Esophagus muscularis mucosa (tissue), 4 donors: ENCODE measurements around the gene TFF1. TPM values are rescaled to one million over a fixed set of nuclear protein-coding genes. Genes with fewer than 3 reads are reported as not detected.

ENCODE experiments used
- DNase-seq: peaks from one replicate; pipeline ENCODE4 v3.0.0-alpha.2; 2017; ENCODE audit errors: extremely low spot score
- H3K27ac ChIP-seq, 4 donors: fragments of 200-600 bp; sonication (generic); replicated peaks in 1 of 4; 1 replicate in 3 of 4; 2 replicates in 1 of 4; pipeline ENCODE4 v1.5.1; 2016 to 2019; ENCODE audit warnings: mild to moderate bottlenecking in 1 of 4
- H3K27me3 ChIP-seq, 4 donors: fragments of 200-600 bp; sonication (generic); one replicate each; pipeline versions ENCODE4 v1.5.1 to v1.6.0; 2016 to 2019
- H3K36me3 ChIP-seq, 4 donors: fragments of 200-600 bp; sonication (generic); one replicate each; pipeline ENCODE4 v1.5.1; 2016 to 2019
- H3K4me1 ChIP-seq, 4 donors: fragments of 200-600 bp; sonication (generic); one replicate each; pipeline ENCODE4 v1.5.1; 2016 to 2019
- H3K4me3 ChIP-seq, 4 donors: fragments of 200-600 bp; sonication (generic); 1 replicate in 2 of 4; 2 replicates in 2 of 4; pipeline ENCODE4 v1.5.1; 2016 to 2019; ENCODE audit warnings: mild to moderate bottlenecking in 4 of 4, moderate library complexity in 1 of 4
- H3K9me3 ChIP-seq, 4 donors: fragments of 200-600 bp; sonication (generic); 1 replicate in 3 of 4; 2 replicates in 1 of 4; pipeline ENCODE4 v1.5.1; 2016 to 2019
- CTCF ChIP-seq, 3 experiments: fragments of 200-600 bp in 2 of 3; fragments of 450-650 bp in 1 of 3; sonication (generic) in 2 of 3; IDR thresholded peaks; one replicate each; pipeline ENCODE4 v1.5.1; 2017 to 2019; ENCODE audit warnings: antibody characterized with exemption in 3 of 3, mild to moderate bottlenecking in 2 of 3, moderate library complexity in 1 of 3
- EP300 ChIP-seq: sonication (generic); formaldehyde crosslinking; IDR thresholded peaks from one replicate; pipeline ENCODE4 v1.6.1; 2017; ENCODE audit warnings: antibody characterized with exemption
- POLR2A ChIP-seq: fragments of 450-650 bp; IDR thresholded peaks from one replicate; pipeline ENCODE4 v1.6.1; 2017; ENCODE audit warnings: antibody characterized with exemption, moderate library complexity, mild to moderate bottlenecking, low read depth
- POLR2AphosphoS5 ChIP-seq, 2 donors: sonication (generic); formaldehyde crosslinking; IDR thresholded peaks; one replicate each; pipeline ENCODE4 v1.6.1; 2017; ENCODE audit warnings: antibody characterized with exemption in 2 of 2
- WGBS: methylation state at CpG from one replicate; pipeline ENCODE4 v1.1.5; 2018; 5-methylcytosine and 5-hydroxymethylcytosine counted together
- intact Hi-C: fragments of 100-400 bp; cut with DNase I; formaldehyde crosslinking; loops from one replicate; pipeline ENCODE4 v1.15.1; 2023
- total RNA-seq, 4 donors: library from RNA; depleted of rRNA; stranded (reverse); fragments of >200 nt; gene quantifications; one replicate each; pipeline versions ENCODE4 v1.1.0 to v1.2.1, GENCODE V29; 2016

TFF1 gene
- total RNA-seq, 4 donors from 2014 or later = not detected

DNA sequence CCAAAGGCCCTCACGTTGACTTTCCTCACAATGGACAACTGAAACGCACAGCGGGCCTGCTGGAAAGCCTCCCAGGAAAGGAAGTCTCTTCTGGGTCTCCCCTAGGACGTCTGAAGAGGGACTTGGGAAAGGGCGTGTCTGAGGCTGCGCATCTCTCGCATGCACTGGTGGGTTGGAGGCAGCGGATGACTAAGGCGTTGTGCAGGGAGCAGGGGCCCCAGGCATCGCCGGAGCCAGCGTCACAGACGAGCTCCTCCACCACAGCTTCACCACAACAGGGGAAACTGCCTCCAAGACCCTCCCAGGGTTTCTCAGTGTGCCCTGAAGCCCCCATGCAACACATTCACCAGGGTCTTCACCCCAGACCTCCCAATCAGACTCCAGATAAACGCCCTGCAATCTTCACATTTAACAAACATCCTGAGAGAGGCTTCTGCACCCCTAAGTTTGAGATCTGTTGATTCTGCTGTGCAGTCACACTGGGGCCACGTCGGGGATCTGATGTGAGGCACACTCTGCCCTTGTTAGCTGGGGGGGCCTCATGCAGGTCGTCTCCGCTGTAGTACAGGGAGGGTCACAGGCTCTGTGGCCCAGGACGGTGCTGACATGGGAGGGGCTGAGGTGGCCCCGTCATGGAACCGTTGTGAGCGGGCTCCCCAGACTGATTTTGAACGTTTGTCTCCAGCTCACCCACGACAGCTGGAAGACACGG, 7.0 kb upstream of the TFF1 start:
- no peak for TF ChIP-seq EP300
- TF ChIP-seq CTCF (IDR thresholded peaks at IDR 0.05) = no peak
- TF ChIP-seq POLR2A = no peak
- TF ChIP-seq POLR2AphosphoS5 (IDR thresholded peaks at IDR 0.05) = no peak
- WGBS = 70% methylated on average over 20 of the region's 25 CpGs
- intact Hi-C loops = no loop called here
- H3K27me3 ChIP-seq = peaks cover 0 to 59% (median 0%) of the 10 kb centered on the region in 4 donors
- no peak for DNase-seq
- no peak overlapping the region for H3K27ac ChIP-seq
- H3K4me3 ChIP-seq = no peak overlapping the region
- H3K9me3 ChIP-seq = no peaks in the 10 kb centered on the region
- H3K36me3 ChIP-seq = no peaks in the 10 kb centered on the region
- no peaks in the 10 kb centered on the region for H3K4me1 ChIP-seq

GRCh38 chr21:42370894-42371654, 4.7 kb upstream of the TFF1 start:
- TF ChIP-seq POLR2A (no peak), EP300 (no peak), CTCF (IDR thresholded peaks at IDR 0.05) (no peak), POLR2AphosphoS5 (IDR thresholded peaks at IDR 0.05) (no peak)
- intact Hi-C loops = no loop called here
- 80% methylated on average over 18 of the region's 18 CpGs for WGBS

GRCh38 chr21:42369821-42370220, 3.5 kb upstream of the TFF1 start:
- 67% methylated on average over 6 of the region's 16 CpGs for WGBS
- peaks cover 0 to 55% (median 0%) of the 10 kb centered on the region in 4 donors for H3K27me3 ChIP-seq
- TF ChIP-seq POLR2A (no peak), POLR2AphosphoS5 (IDR thresholded peaks at IDR 0.05) (no peak), EP300 (no peak), CTCF (IDR thresholded peaks at IDR 0.05) (no peak)
- no peak overlapping the region for H3K4me3 ChIP-seq
- H3K27ac ChIP-seq = no peak overlapping the region
- H3K4me1 ChIP-seq = no peaks in the 10 kb centered on the region
- H3K9me3 ChIP-seq = no peaks in the 10 kb centered on the region
- intact Hi-C loops = no loop called here
- DNase-seq = no peak
- no peaks in the 10 kb centered on the region for H3K36me3 ChIP-seq

More at GRCh38 chr21:42370894-42371654, 4.7 kb upstream of the TFF1 start:
- no peaks in the 10 kb centered on the region for H3K9me3 ChIP-seq
- peaks cover 0 to 55% (median 0%) of the 10 kb centered on the region in 4 donors for H3K27me3 ChIP-seq
- no peak overlapping the region for H3K27ac ChIP-seq
- H3K4me1 ChIP-seq = no peaks in the 10 kb centered on the region
- DNase-seq = no peak
- no peaks in the 10 kb centered on the region for H3K36me3 ChIP-seq
- H3K4me3 ChIP-seq = no peak overlapping the region

DNA sequence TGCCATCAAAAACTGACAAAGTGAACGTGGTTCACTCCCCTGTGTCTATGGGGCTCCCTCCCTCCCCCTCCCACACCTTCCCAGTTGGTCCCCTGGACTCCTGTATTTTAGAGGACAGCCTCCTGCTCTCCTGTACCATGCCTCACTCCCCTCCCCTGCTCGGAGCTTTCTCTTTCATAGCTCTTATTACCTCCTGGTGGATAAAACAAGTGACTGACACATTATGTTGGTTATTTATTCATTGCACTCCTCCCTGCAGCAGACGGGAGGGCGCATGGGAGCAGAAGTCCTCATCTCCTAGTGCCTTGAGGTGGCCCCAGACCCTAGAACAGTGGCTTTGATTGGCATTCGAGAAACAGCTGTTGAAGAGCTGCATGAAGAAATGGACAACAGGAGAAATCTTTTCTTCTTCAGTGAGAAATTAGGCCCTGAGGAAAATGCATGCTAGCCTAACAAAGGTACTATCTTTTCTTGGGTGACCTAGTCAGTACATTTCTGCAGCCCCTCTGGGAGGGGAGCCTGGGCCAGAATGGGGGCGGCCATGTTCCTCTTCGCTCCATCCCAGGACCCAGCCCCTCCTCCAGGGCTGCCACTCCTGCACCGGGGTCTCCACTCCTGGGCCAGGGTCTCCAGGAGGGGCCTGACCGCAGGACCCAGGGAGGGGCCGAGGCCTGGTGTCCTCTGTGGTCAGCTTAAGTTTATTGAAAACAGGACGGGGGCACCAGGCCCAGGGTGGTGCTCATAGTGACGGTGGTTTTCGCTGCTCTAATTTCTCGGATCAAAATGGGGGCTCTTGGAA, 1.2 kb upstream of the TFF1 start:
- H3K27me3 ChIP-seq = peaks cover 0 to 59% (median 0%) of the 10 kb centered on the region in 4 donors
- WGBS = 83% methylated on average over 14 of the region's 14 CpGs

More for the DNA sequence above, 1.2 kb upstream of the TFF1 start:
- intact Hi-C loops = no loop called here
- H3K4me1 ChIP-seq = no peaks in the 10 kb centered on the region
- H3K36me3 ChIP-seq = no peaks in the 10 kb centered on the region
- H3K4me3 ChIP-seq = no peak overlapping the region
- no peak overlapping the region for H3K27ac ChIP-seq
- DNase-seq = no peak
- no peaks in the 10 kb centered on the region for H3K9me3 ChIP-seq
- TF ChIP-seq EP300 (no peak), POLR2AphosphoS5 (IDR thresholded peaks at IDR 0.05) (no peak), CTCF (IDR thresholded peaks at IDR 0.05) (no peak), POLR2A (no peak)
